Suprapubic skin (tissue), 4 donors: Measurements from ENCODE around the gene HOXA9. TPM values are rescaled to one million over a fixed set of nuclear protein-coding genes. Genes with fewer than 3 reads are reported as not detected.

Source experiments
- DNase-seq, 2 donors: peaks; one replicate each; pipeline ENCODE4 v3.0.0-alpha.2; 2019; ENCODE audit warnings: low spot score in 2 of 2
- H3K27ac ChIP-seq: fragments of 200-600 bp; sonication (generic); one replicate; pipeline ENCODE4 v1.5.1; 2019
- H3K27me3 ChIP-seq: fragments of 200-600 bp; sonication (generic); one replicate; pipeline ENCODE4 v1.5.1; 2019
- H3K36me3 ChIP-seq: fragments of 200-600 bp; sonication (generic); one replicate; pipeline ENCODE4 v1.5.1; 2019
- H3K4me1 ChIP-seq: fragments of 200-600 bp; sonication (generic); one replicate; pipeline ENCODE4 v1.5.1; 2019
- H3K4me3 ChIP-seq: fragments of 200-600 bp; sonication (generic); one replicate; pipeline ENCODE4 v1.5.1; 2019; ENCODE audit warnings: mild to moderate bottlenecking
- H3K9me3 ChIP-seq: fragments of 200-600 bp; sonication (generic); one replicate; pipeline ENCODE4 v1.5.1; 2019
- EP300 ChIP-seq: sonication (generic); formaldehyde crosslinking; IDR thresholded peaks from one replicate; pipeline ENCODE4 v1.6.1; 2017; ENCODE audit warnings: antibody characterized with exemption
- POLR2A ChIP-seq, 2 donors: fragments of 450-650 bp; IDR thresholded peaks; one replicate each; pipeline ENCODE4 v1.6.1; 2017; ENCODE audit warnings: antibody characterized with exemption in 2 of 2, mild to moderate bottlenecking in 2 of 2, moderate library complexity in 2 of 2
- POLR2AphosphoS5 ChIP-seq, 3 donors: sonication (generic); formaldehyde crosslinking; IDR thresholded peaks; one replicate each; pipeline ENCODE4 v1.6.1; 2017; ENCODE audit warnings: antibody characterized with exemption in 3 of 3
- WGBS: methylation state at CpG from one replicate; pipeline ENCODE4 v1.1.5; 2018; 5-methylcytosine and 5-hydroxymethylcytosine counted together
- total RNA-seq, 4 donors: library from RNA; depleted of rRNA; stranded (reverse); fragments of >200 nt; gene quantifications; one replicate each; pipeline ENCODE4 v1.1.0, GENCODE V29; 2016
- TF ChIP-seq, protein P1 (sequence below), 2 donors: fragments of 200-600 bp in 1 of 2; fragments of 450-650 bp in 1 of 2; sonication (generic) in 1 of 2; IDR thresholded peaks; one replicate each; pipeline ENCODE4 v1.5.1; 2016 to 2019; ENCODE audit warnings: antibody characterized with exemption in 2 of 2, mild to moderate bottlenecking in 1 of 2, moderate library complexity in 1 of 2

HOXA9 gene
- 10 to 100 TPM; 26.7 to 64.8 (median 48.7) TPM for total RNA-seq

GRCh38 chr7:27165089-27165995 lies at the start of gene HOXA9:
Gene HOXA9 (minus strand): TSS chr7:27165537. CDS start chr7:27165457, 80 bp downstream.
- Histone ChIP-seq H3K27ac (peak within 1 kb of the TSS; percentile 97), H3K9me3 (no peaks in the 10 kb centered on the region), H3K4me1 (peaks cover 80% of the 10 kb centered on the region), H3K4me3 (peak within 1 kb of the TSS; percentile 84), H3K27me3 (peaks cover 20% of the 10 kb centered on the region), H3K36me3 (no peaks in the 10 kb centered on the region)
- TF ChIP-seq EP300 (no peak), POLR2A (IDR thresholded peaks at IDR 0.05) (peak in 1 of 2 donors; percentile 48), POLR2AphosphoS5 (IDR thresholded peaks at IDR 0.05) (peak in 2 of 3 donors; percentile 28 to 67)
- TF ChIP-seq, protein P1, sequence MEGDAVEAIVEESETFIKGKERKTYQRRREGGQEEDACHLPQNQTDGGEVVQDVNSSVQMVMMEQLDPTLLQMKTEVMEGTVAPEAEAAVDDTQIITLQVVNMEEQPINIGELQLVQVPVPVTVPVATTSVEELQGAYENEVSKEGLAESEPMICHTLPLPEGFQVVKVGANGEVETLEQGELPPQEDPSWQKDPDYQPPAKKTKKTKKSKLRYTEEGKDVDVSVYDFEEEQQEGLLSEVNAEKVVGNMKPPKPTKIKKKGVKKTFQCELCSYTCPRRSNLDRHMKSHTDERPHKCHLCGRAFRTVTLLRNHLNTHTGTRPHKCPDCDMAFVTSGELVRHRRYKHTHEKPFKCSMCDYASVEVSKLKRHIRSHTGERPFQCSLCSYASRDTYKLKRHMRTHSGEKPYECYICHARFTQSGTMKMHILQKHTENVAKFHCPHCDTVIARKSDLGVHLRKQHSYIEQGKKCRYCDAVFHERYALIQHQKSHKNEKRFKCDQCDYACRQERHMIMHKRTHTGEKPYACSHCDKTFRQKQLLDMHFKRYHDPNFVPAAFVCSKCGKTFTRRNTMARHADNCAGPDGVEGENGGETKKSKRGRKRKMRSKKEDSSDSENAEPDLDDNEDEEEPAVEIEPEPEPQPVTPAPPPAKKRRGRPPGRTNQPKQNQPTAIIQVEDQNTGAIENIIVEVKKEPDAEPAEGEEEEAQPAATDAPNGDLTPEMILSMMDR (IDR thresholded peaks at IDR 0.05) = no peak
- under 1% methylated on average over 43 of the region's 82 CpGs for WGBS
- peak; percentile 94 to 97 for DNase-seq

DNA sequence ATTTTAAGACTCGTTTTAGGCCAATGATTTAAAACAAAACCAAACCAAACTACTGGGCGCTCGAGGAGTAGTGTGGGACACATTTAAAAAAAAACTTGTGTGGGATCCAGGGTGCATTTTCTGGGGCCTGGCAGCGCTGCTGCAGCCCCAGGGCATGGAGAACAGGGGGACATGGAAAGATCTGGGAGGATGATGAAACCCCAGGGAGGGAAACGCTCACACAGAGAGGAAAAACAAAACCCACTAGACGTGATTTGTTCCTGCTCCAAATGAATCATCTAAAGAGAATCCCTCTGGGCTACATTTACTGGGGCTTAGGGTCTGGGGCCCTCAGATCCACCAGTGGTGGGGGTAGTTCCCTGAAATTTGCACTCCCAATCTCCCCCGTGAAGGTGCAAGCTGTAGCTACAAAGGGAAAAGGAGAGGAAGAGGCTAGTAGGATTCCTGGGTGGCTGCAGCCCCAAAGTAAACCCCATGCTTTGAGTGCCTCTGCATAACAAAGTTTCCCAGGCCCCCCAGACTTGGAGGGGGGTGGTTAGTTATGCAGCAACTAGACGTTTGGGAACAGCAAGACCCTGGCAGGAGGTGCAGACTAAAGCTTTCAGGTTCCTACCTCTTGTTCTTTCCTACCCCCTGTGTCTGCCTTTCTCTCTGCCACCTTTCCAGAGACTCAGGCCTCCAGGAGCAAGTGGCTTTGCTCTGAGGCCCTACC lies 49.1 kb upstream of the HOXA9 start:
- H3K36me3 ChIP-seq = no peaks in the 10 kb centered on the region
- peaks cover 92% of the 10 kb centered on the region for H3K27me3 ChIP-seq
- WGBS = 67% methylated on average over 8 of the region's 8 CpGs
- TF ChIP-seq POLR2A (IDR thresholded peaks at IDR 0.05) (no peak), POLR2AphosphoS5 (IDR thresholded peaks at IDR 0.05) (no peak), EP300 (no peak)
- TF ChIP-seq, protein P1 (IDR thresholded peaks at IDR 0.05) = no peak
- no peak overlapping the region for H3K27ac ChIP-seq
- DNase-seq = no peak
- H3K4me3 ChIP-seq = no peak overlapping the region
- no peaks in the 10 kb centered on the region for H3K9me3 ChIP-seq
- H3K4me1 ChIP-seq = peaks cover 15% of the 10 kb centered on the region

GRCh38 chr7:27213433-27214238 lies 48.3 kb upstream of the HOXA9 start:
- DNase-seq = no peak
- TF ChIP-seq POLR2A (IDR thresholded peaks at IDR 0.05) = no peak
- TF ChIP-seq, protein P1 (IDR thresholded peaks at IDR 0.05) = no peak
- TF ChIP-seq POLR2AphosphoS5 (IDR thresholded peaks at IDR 0.05) = no peak
- no peak for TF ChIP-seq EP300
- Histone ChIP-seq H3K27me3 (peaks cover 92% of the 10 kb centered on the region), H3K4me1 (peaks cover 15% of the 10 kb centered on the region), H3K9me3 (no peaks in the 10 kb centered on the region), H3K4me3 (no peak overlapping the region), H3K36me3 (no peaks in the 10 kb centered on the region), H3K27ac (no peak overlapping the region)
- 50% methylated on average over 44 of the region's 50 CpGs for WGBS

GRCh38 chr7:27212497-27213432 lies 47.4 kb upstream of the HOXA9 start:
- Histone ChIP-seq H3K27me3 (peaks cover 96% of the 10 kb centered on the region), H3K27ac (no peak overlapping the region)
- TF ChIP-seq POLR2A (IDR thresholded peaks at IDR 0.05) = no peak
- TF ChIP-seq, protein P1 (IDR thresholded peaks at IDR 0.05) = no peak
- no peak for TF ChIP-seq POLR2AphosphoS5 (IDR thresholded peaks at IDR 0.05)
- TF ChIP-seq EP300 = no peak

More at GRCh38 chr7:27212497-27213432, 47.4 kb upstream of the HOXA9 start:
- Histone ChIP-seq H3K9me3 (no peaks in the 10 kb centered on the region), H3K4me3 (no peak overlapping the region), H3K36me3 (no peaks in the 10 kb centered on the region), H3K4me1 (peaks cover 15% of the 10 kb centered on the region)
- no peak for DNase-seq
- WGBS = 15% methylated on average over 26 of the region's 52 CpGs
